Panc1 (cell line): Measurements from ENCODE around the gene TNRC6A. TPM values are rescaled to one million over a fixed set of nuclear protein-coding genes. Genes with fewer than 3 reads are reported as not detected.
A peak's percentile ranks its signal among the peaks of the same experiment; 100 is the strongest.
"Not testable (repeated sequence)": the region's sequence is repeated elsewhere in the genome, so short reads cannot be mapped to it uniquely, and the experiment has no call there.

Experiments used
- ATAC-seq: fragments of 200-7000 bp; cut with Tn5 transposase; 2 replicates; pipeline ENCODE4 v1.9.1; 2020; ENCODE audit warnings: mild to moderate bottlenecking, moderate library complexity
- BruUV-seq: library from RNA; stranded (reverse); fragments of 400-500 nt; replicated peaks from 2 replicates; lab custom pipeline; 2021; lab: Mats Ljungman, UMichigan
- CTCF ChIA-PET: fragments of 300-600 bp; sonication (Branson Sonifier 250); formaldehyde crosslinking; loops from one replicate; lab custom pipeline; 2022; ENCODE audit warnings: antibody characterized with exemption; lab: Charles Lee
- POLR2A ChIA-PET: fragments of 300-600 bp; sonication (Branson Sonifier 250); formaldehyde crosslinking; loops from one replicate; lab custom pipeline; 2022; ENCODE audit warnings: antibody characterized with exemption; lab: Charles Lee
- DNase-seq: peaks from one replicate; pipeline ENCODE4 v3.0.0-alpha.2; 2010; ENCODE audit warnings: low read depth, low spot score
- H3K27ac ChIP-seq: 2 replicates; pipeline ENCODE4 v1.5.1; 2011; ENCODE audit warnings: mild to moderate bottlenecking, low read length, inconsistent platforms
- H3K27me3 ChIP-seq: fragments of 200-500 bp; sonication (Bioruptor generic); 2 replicates; pipeline ENCODE4 v1.6.0; 2014; ENCODE audit warnings: low read length, inconsistent platforms; ENCODE audit not compliant: control insufficient read depth, insufficient read depth
- H3K36me3 ChIP-seq: fragments of 200-500 bp; sonication (Bioruptor generic); 2 replicates; pipeline ENCODE4 v1.5.1; 2014; ENCODE audit warnings: inconsistent platforms, mild to moderate bottlenecking, low read length, moderate library complexity; ENCODE audit not compliant: control insufficient read depth, insufficient read depth
- H3K4me1 ChIP-seq: 2 replicates; pipeline ENCODE4 v1.5.1; 2011; ENCODE audit warnings: inconsistent platforms, mild to moderate bottlenecking, low read length, moderate library complexity; ENCODE audit not compliant: control insufficient read depth, insufficient read depth
- H3K4me3 ChIP-seq, 2 experiments: 2 replicates each; pipeline ENCODE4 v1.5.1; 2011 to 2012; ENCODE audit warnings: low read depth in 2 of 2, low read length in 2 of 2, mild to moderate bottlenecking in 2 of 2, inconsistent platforms in 1 of 2, moderate library complexity in 1 of 2
- H3K9me3 ChIP-seq: fragments of 200-500 bp; sonication (Bioruptor generic); 2 replicates; pipeline ENCODE4 v1.5.1; 2014; ENCODE audit warnings: low read depth, mild to moderate bottlenecking, inconsistent platforms, low read length, moderate library complexity; ENCODE audit not compliant: control insufficient read depth, insufficient read depth
- POLR2AphosphoS5 ChIP-seq: IDR thresholded peaks from 2 replicates; pipeline ENCODE4 v1.6.1; 2012; ENCODE audit warnings: mild to moderate bottlenecking, low read depth, low read length, moderate library complexity
- SIN3A ChIP-seq: IDR thresholded peaks from 2 replicates; pipeline ENCODE4 v1.6.1; 2012; ENCODE audit warnings: low read depth, mild to moderate bottlenecking, low read length, moderate library complexity, borderline replicate concordance; ENCODE audit not compliant: insufficient read depth
- TCF7L2 ChIP-seq: IDR thresholded peaks from 2 replicates; pipeline ENCODE4 v1.6.1; 2011; ENCODE audit warnings: mild to moderate bottlenecking, low read depth, low read length, inconsistent platforms
- in situ Hi-C: cut with HindIII; loops from 2 replicates; pipeline ENCODE4 v1.10.0; 2016; ENCODE audit warnings: low sequenced_read_pairs, low pct_unique_long_range_greater_than_20kb
- intact Hi-C: fragments of 100-400 bp; cut with micrococcal nuclease; formaldehyde crosslinking; loops from one replicate; pipeline ENCODE4 v1.10.0; 2022; ENCODE audit not compliant: unreplicated experiment
- total RNA-seq: library from RNA; stranded (reverse); gene quantifications from one replicate; pipeline ENCODE4 v1.2.1, GENCODE V29; 2021; ENCODE audit not compliant: unreplicated experiment
- TF ChIP-seq, protein P1 (sequence below), 2 experiments: IDR thresholded peaks; 2 replicates each; pipeline ENCODE4 v1.6.1; 2011 to 2012; ENCODE audit warnings: low read depth in 2 of 2, control low read depth in 1 of 2, low read length in 1 of 2, mild to moderate bottlenecking in 1 of 2, moderate library complexity in 1 of 2; ENCODE audit not compliant: insufficient read depth in 1 of 2
- TF ChIP-seq, protein P2 (sequence below): fragments of 450-650 bp; IDR thresholded peaks from 2 replicates; pipeline ENCODE4 v1.5.1; 2017; ENCODE audit warnings: mild to moderate bottlenecking

TNRC6A gene
- total RNA-seq, 1 experiment from 2014 or later, result 53.6 TPM

DNA sequence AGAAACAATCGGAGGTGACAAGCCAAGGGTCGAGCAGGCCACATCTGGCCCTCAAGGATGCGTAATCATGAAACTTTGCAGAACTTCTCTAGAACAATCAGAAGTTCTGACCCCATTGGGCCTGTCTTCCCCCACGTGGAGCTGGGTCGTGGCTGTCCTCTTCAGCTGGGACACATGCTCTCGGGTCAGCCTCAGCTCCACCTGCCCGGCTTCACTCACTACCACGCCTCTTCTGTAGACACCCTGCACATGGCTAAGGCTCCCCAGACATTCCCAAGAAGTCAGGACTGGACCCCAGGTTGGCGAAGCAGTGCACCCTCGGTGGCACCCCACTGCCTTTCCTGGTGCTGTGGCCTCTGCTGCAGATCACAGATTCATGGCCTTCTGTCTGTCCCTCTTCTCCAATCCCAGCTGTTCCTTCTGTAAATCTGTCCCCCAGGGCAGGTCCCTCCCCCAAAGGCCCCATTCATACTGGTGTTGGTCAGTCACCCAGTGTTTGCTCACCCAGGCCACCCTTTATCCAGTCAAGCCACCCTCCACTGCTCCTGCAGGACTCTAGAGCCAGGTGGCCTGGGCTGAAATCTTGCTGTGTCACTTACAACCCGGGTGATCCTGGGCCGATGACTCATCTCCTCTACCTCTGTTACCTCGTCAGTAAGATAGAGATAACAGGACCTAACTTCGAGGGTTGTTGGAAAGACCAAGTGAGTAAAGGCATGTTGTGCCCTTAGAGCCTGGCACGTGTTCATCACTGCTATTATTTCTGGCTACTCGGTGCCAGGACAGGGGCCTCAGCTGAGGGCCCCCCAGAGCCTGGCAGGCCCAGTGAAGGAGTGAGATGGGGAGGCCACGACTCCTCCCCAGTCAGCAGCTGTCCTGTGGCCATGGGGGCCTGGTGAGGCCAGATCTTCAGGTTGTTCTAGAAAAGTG lies 114.9 kb downstream of the TNRC6A start:
- POLR2A ChIA-PET, result no interaction called here
- H3K27me3 ChIP-seq, result no peaks in the 10 kb centered on the region
- CTCF ChIA-PET, result no interaction called here
- peaks cover 13% of the 10 kb centered on the region for H3K4me1 ChIP-seq
- DNase-seq, result no peak
- H3K27ac ChIP-seq, result peak overlapping the region; percentile 30; the same call in 1 of the 2 replicates
- intact Hi-C loops, result no loop called here
- no peaks in the 10 kb centered on the region for H3K9me3 ChIP-seq
- no peaks in the 10 kb centered on the region for H3K36me3 ChIP-seq
- H3K4me3 ChIP-seq, result no peak overlapping the region
- peak; percentile 48 for ATAC-seq
- BruUV-seq, result no TSS peak
- in situ Hi-C loops, result no loop called here
- TF ChIP-seq SIN3A (no peak), POLR2AphosphoS5 (no peak), TCF7L2 (no peak)
- TF ChIP-seq, protein P1, sequence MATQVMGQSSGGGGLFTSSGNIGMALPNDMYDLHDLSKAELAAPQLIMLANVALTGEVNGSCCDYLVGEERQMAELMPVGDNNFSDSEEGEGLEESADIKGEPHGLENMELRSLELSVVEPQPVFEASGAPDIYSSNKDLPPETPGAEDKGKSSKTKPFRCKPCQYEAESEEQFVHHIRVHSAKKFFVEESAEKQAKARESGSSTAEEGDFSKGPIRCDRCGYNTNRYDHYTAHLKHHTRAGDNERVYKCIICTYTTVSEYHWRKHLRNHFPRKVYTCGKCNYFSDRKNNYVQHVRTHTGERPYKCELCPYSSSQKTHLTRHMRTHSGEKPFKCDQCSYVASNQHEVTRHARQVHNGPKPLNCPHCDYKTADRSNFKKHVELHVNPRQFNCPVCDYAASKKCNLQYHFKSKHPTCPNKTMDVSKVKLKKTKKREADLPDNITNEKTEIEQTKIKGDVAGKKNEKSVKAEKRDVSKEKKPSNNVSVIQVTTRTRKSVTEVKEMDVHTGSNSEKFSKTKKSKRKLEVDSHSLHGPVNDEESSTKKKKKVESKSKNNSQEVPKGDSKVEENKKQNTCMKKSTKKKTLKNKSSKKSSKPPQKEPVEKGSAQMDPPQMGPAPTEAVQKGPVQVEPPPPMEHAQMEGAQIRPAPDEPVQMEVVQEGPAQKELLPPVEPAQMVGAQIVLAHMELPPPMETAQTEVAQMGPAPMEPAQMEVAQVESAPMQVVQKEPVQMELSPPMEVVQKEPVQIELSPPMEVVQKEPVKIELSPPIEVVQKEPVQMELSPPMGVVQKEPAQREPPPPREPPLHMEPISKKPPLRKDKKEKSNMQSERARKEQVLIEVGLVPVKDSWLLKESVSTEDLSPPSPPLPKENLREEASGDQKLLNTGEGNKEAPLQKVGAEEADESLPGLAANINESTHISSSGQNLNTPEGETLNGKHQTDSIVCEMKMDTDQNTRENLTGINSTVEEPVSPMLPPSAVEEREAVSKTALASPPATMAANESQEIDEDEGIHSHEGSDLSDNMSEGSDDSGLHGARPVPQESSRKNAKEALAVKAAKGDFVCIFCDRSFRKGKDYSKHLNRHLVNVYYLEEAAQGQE (IDR thresholded peaks at IDR 0.05; ENCODE audit: insufficient read depth in 1 of 2, low read depth in 2 of 2, low read length in 1 of 2), result no peak
- TF ChIP-seq, protein P2, sequence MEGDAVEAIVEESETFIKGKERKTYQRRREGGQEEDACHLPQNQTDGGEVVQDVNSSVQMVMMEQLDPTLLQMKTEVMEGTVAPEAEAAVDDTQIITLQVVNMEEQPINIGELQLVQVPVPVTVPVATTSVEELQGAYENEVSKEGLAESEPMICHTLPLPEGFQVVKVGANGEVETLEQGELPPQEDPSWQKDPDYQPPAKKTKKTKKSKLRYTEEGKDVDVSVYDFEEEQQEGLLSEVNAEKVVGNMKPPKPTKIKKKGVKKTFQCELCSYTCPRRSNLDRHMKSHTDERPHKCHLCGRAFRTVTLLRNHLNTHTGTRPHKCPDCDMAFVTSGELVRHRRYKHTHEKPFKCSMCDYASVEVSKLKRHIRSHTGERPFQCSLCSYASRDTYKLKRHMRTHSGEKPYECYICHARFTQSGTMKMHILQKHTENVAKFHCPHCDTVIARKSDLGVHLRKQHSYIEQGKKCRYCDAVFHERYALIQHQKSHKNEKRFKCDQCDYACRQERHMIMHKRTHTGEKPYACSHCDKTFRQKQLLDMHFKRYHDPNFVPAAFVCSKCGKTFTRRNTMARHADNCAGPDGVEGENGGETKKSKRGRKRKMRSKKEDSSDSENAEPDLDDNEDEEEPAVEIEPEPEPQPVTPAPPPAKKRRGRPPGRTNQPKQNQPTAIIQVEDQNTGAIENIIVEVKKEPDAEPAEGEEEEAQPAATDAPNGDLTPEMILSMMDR, result no peak

DNA sequence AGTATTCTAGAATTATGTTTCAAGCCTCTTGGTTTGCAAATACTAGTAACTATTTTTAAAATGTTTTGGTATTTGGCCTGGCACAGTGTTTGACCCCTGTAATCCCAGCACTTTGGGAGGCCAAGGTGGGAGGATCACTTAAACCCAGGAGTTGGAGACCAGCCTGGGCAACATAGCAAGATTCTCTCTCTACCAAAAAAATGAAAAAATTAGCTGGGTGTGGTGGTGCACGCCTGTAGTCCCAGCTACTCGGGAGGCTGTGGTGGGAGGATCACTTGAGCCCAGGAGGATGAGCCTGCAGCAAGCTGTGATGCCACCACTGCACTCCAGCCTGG lies 115.5 kb downstream of the TNRC6A start:
- H3K27ac ChIP-seq, H3K4me3 ChIP-seq, intact Hi-C loops, POLR2A ChIA-PET, BruUV-seq, H3K36me3 ChIP-seq, DNase-seq, CTCF ChIA-PET, H3K9me3 ChIP-seq, H3K27me3 ChIP-seq, in situ Hi-C loops, ATAC-seq: not testable (repeated sequence)
- H3K4me1 ChIP-seq, result peaks cover 13% of the 10 kb centered on the region
